GM13977 (cell line): Measurements from ENCODE around the gene NUDT2.
"Not testable (repeated sequence)": the region's sequence is repeated elsewhere in the genome, so short reads cannot be mapped to it uniquely, and the experiment has no call there.

Experiments
- DNase-seq: peaks from one replicate; pipeline ENCODE4 v3.0.0; 2012; ENCODE audit warnings: low spot score
- CTCF ChIP-seq: IDR thresholded peaks from 2 replicates; pipeline ENCODE4 v1.5.1; 2012; ENCODE audit warnings: mild to moderate bottlenecking, control low read depth; ENCODE audit not compliant: insufficient read depth; ENCODE audit errors: extremely low read depth, missing control alignments
- in situ Hi-C: fragments of 300-500 bp; cut with MboI; formaldehyde crosslinking; loops from one replicate; pipeline ENCODE4 v1.12.0; 2022; ENCODE audit warnings: low sequenced_read_pairs, low pct_unique_long_range_greater_than_20kb, mixed read lengths, inconsistent platforms; ENCODE audit not compliant: unreplicated experiment

NUDT2 gene

GRCh38 chr9:34343605-34344004 is 14.2 kb downstream of the NUDT2 start:
- DNase-seq, result no peak
- no peak for TF ChIP-seq CTCF
- in situ Hi-C loops, result no loop called here

DNA sequence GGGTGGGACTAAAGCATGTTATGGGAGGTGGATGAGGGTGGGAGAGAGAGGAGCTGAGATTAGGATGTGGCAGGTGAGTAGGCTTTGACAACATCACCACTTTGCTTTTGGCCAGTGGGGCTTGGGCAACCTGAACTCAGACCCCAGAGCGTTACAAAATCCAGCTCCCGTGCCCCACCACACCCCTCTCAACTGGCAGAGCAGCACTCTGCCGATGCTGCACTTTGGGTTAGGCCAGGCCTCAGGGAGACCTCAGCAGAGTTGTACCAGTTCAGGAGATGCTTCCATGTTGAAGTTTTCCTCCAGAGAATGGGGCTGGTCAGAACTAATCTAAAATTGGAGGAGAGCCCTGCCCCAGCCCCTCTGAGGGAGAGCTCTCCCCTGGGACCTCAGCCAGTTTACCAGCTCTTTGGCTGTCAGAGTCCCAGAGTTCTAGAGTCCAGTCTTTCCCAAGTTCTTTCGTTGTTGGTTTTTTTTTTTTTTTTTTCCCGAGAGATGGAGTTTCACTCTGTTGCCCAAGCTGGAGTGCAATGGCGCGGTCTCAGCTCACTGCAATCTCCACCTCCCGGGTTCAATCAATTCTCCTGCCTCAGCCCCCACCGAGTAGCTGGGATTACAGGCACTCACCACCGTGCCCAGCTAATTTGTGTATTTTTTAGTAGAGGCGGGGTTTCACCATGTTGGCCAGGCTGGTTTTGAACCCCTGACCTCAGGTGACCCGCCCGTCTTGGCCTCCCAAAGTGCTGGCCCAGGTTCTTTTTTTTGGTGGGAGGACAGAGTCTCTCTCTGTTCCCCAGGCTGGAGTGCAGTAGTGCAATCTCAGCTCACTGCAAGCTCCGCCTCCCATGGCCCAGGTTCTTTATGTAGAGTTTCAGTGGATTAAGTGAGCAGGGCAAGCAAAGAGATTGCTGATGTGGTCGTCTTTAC is 17.8 kb downstream of the NUDT2 start:
- in situ Hi-C loops, result no loop called here
- TF ChIP-seq CTCF, result no peak
- no peak for DNase-seq

GRCh38 chr9:34347800-34348158 is 18.4 kb downstream of the NUDT2 start:
- in situ Hi-C loops, result no loop called here
- DNase-seq, result no peak
- no peak for TF ChIP-seq CTCF

DNA sequence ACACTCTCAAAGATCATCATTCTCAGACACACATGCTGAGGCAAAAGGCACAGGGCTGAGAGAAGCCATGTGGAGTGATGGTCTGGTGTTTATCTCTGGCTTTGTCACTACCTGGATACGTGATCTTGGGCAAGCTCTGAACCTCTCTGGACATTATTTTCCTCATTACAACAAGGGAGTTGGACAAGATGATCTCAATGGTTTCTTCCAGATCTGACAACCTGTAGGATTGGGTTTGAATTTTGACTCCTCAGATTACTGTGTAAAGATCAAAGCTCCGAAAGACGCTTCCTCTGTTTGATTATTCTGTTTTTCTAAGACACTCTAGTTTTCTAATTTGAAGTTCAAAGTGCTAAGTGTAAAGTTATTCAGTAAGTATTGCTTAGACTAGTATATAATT is 20.0 kb downstream of the NUDT2 start:
- in situ Hi-C loops, result no loop called here
- TF ChIP-seq CTCF, result no peak
- no peak for DNase-seq

GRCh38 chr9:34352122-34352652 is 22.8 kb downstream of the NUDT2 start:
- in situ Hi-C loops, DNase-seq: not testable (repeated sequence)

- DNase-seq, in situ Hi-C loops: not testable (repeated sequence)
Measured at GRCh38 chr9:34352957-34353356, 23.6 kb downstream of the NUDT2 start.

GRCh38 chr9:34362614-34363214 is 33.3 kb downstream of the NUDT2 start:
- in situ Hi-C loops, result no loop called here

More at GRCh38 chr9:34362614-34363214, 33.3 kb downstream of the NUDT2 start:
- no peak for DNase-seq
- no peak for TF ChIP-seq CTCF
